ENCODE measurements around the gene CFAP68. TPM values are rescaled to one million over a fixed set of nuclear protein-coding genes. Genes with fewer than 3 reads are reported as not detected.

The CFAP68 gene
- total and polyA plus RNA-seq, 9 of the 15 experiments (the other 6 are each of a cell fraction or from before 2014, with no cell fraction given): 22.8 to 72.3 (median 52.5) TPM

DNA sequence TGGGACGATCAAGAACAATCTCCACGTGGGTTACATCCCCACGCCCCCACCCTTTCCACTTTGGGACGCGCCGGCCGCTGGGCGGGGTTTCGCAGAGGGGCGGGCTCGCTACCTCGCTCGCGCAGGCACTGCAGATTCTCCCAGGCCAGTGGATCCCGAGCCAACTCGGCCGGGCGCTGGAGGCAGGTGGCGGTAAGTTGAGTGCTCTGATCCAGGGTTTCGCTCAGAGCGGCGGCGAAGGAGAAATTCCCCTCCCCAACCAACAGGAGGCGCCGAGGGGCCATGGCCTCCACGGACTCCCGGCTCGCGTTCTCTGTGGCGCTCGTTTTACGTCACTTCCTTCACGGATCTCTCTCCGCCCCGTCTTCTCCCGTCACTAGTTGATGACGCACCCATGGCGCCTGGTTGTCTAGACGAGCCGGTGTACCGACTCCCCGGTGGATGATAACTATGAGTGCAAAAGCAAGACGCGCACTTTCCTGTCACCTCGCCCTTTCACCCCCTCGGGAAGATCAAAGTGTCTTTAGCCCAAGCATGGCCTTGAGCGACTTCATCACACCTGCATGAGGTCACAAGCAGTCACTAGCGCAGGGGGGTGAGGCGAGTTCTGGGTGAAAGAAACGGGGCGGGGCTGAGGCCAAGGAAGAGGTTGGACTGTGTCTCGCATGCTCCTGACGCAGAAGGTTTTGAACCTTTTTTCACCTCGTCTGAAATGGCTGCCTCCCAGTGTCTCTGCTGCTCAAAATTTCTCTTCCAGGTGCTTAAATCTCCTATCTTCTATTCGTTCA, at the start of gene CFAP68, which contains the start of gene FDXACB1 (continued):
- TF ChIP-seq, protein P1, sequence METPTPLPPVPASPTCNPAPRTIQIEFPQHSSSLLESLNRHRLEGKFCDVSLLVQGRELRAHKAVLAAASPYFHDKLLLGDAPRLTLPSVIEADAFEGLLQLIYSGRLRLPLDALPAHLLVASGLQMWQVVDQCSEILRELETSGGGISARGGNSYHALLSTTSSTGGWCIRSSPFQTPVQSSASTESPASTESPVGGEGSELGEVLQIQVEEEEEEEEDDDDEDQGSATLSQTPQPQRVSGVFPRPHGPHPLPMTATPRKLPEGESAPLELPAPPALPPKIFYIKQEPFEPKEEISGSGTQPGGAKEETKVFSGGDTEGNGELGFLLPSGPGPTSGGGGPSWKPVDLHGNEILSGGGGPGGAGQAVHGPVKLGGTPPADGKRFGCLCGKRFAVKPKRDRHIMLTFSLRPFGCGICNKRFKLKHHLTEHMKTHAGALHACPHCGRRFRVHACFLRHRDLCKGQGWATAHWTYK (CRISPR knock-in tag; IDR thresholded peaks at IDR 0.05): peak; percentile 58; the same call in 1 of the 2 replicates
- TF ChIP-seq PYGO2 (tag; IDR thresholded peaks at IDR 0.05) (no peak), CBX5 (IDR thresholded peaks at IDR 0.05; ENCODE audit: borderline replicate concordance, low read depth) (no peak), STAT5B (CRISPR knock-in tag; IDR thresholded peaks at IDR 0.05) (no peak), ZNF586 (CRISPR knock-in tag; conservative IDR thresholded peaks at IDR 0.05) (no peak)
- TF ChIP-seq, protein P2, sequence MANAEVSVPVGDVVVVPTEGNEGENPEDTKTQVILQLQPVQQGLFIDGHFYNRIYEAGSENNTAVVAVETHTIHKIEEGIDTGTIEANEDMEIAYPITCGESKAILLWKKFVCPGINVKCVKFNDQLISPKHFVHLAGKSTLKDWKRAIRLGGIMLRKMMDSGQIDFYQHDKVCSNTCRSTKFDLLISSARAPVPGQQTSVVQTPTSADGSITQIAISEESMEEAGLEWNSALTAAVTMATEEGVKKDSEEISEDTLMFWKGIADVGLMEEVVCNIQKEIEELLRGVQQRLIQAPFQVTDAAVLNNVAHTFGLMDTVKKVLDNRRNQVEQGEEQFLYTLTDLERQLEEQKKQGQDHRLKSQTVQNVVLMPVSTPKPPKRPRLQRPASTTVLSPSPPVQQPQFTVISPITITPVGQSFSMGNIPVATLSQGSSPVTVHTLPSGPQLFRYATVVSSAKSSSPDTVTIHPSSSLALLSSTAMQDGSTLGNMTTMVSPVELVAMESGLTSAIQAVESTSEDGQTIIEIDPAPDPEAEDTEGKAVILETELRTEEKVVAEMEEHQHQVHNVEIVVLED (CRISPR knock-in tag; IDR thresholded peaks at IDR 0.05): no peak
- TF ChIP-seq, protein P3, sequence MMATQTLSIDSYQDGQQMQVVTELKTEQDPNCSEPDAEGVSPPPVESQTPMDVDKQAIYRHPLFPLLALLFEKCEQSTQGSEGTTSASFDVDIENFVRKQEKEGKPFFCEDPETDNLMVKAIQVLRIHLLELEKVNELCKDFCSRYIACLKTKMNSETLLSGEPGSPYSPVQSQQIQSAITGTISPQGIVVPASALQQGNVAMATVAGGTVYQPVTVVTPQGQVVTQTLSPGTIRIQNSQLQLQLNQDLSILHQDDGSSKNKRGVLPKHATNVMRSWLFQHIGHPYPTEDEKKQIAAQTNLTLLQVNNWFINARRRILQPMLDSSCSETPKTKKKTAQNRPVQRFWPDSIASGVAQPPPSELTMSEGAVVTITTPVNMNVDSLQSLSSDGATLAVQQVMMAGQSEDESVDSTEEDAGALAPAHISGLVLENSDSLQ (IDR thresholded peaks at IDR 0.05): peak; percentile 75
- TF ChIP-seq, protein P4, sequence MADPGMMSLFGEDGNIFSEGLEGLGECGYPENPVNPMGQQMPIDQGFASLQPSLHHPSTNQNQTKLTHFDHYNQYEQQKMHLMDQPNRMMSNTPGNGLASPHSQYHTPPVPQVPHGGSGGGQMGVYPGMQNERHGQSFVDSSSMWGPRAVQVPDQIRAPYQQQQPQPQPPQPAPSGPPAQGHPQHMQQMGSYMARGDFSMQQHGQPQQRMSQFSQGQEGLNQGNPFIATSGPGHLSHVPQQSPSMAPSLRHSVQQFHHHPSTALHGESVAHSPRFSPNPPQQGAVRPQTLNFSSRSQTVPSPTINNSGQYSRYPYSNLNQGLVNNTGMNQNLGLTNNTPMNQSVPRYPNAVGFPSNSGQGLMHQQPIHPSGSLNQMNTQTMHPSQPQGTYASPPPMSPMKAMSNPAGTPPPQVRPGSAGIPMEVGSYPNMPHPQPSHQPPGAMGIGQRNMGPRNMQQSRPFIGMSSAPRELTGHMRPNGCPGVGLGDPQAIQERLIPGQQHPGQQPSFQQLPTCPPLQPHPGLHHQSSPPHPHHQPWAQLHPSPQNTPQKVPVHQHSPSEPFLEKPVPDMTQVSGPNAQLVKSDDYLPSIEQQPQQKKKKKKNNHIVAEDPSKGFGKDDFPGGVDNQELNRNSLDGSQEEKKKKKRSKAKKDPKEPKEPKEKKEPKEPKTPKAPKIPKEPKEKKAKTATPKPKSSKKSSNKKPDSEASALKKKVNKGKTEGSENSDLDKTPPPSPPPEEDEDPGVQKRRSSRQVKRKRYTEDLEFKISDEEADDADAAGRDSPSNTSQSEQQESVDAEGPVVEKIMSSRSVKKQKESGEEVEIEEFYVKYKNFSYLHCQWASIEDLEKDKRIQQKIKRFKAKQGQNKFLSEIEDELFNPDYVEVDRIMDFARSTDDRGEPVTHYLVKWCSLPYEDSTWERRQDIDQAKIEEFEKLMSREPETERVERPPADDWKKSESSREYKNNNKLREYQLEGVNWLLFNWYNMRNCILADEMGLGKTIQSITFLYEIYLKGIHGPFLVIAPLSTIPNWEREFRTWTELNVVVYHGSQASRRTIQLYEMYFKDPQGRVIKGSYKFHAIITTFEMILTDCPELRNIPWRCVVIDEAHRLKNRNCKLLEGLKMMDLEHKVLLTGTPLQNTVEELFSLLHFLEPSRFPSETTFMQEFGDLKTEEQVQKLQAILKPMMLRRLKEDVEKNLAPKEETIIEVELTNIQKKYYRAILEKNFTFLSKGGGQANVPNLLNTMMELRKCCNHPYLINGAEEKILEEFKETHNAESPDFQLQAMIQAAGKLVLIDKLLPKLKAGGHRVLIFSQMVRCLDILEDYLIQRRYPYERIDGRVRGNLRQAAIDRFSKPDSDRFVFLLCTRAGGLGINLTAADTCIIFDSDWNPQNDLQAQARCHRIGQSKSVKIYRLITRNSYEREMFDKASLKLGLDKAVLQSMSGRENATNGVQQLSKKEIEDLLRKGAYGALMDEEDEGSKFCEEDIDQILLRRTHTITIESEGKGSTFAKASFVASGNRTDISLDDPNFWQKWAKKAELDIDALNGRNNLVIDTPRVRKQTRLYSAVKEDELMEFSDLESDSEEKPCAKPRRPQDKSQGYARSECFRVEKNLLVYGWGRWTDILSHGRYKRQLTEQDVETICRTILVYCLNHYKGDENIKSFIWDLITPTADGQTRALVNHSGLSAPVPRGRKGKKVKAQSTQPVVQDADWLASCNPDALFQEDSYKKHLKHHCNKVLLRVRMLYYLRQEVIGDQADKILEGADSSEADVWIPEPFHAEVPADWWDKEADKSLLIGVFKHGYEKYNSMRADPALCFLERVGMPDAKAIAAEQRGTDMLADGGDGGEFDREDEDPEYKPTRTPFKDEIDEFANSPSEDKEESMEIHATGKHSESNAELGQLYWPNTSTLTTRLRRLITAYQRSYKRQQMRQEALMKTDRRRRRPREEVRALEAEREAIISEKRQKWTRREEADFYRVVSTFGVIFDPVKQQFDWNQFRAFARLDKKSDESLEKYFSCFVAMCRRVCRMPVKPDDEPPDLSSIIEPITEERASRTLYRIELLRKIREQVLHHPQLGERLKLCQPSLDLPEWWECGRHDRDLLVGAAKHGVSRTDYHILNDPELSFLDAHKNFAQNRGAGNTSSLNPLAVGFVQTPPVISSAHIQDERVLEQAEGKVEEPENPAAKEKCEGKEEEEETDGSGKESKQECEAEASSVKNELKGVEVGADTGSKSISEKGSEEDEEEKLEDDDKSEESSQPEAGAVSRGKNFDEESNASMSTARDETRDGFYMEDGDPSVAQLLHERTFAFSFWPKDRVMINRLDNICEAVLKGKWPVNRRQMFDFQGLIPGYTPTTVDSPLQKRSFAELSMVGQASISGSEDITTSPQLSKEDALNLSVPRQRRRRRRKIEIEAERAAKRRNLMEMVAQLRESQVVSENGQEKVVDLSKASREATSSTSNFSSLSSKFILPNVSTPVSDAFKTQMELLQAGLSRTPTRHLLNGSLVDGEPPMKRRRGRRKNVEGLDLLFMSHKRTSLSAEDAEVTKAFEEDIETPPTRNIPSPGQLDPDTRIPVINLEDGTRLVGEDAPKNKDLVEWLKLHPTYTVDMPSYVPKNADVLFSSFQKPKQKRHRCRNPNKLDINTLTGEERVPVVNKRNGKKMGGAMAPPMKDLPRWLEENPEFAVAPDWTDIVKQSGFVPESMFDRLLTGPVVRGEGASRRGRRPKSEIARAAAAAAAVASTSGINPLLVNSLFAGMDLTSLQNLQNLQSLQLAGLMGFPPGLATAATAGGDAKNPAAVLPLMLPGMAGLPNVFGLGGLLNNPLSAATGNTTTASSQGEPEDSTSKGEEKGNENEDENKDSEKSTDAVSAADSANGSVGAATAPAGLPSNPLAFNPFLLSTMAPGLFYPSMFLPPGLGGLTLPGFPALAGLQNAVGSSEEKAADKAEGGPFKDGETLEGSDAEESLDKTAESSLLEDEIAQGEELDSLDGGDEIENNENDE (IDR thresholded peaks at IDR 0.05; ENCODE audit: low read depth, low read length): no peak
- TF ChIP-seq, protein P5, sequence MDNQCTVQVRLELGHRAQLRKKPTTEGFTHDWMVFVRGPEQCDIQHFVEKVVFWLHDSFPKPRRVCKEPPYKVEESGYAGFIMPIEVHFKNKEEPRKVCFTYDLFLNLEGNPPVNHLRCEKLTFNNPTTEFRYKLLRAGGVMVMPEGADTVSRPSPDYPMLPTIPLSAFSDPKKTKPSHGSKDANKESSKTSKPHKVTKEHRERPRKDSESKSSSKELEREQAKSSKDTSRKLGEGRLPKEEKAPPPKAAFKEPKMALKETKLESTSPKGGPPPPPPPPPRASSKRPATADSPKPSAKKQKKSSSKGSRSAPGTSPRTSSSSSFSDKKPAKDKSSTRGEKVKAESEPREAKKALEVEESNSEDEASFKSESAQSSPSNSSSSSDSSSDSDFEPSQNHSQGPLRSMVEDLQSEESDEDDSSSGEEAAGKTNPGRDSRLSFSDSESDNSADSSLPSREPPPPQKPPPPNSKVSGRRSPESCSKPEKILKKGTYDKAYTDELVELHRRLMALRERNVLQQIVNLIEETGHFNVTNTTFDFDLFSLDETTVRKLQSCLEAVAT (IDR thresholded peaks at IDR 0.05): peak in 1 of 2 experiments; percentile 93; a peak in 2 of 4 replicates
